Fibroblast of skin of scalp (primary cell): Measurements from ENCODE around the gene ZIC4.

Experiments
- DNase-seq: peaks from one replicate; pipeline ENCODE4 v3.0.0-alpha.2; 2013

The ZIC4 gene

GRCh38 chr3:147351301-147351700 lies 55.0 kb downstream of the ZIC4 start:
- DNase-seq = no peak

DNA sequence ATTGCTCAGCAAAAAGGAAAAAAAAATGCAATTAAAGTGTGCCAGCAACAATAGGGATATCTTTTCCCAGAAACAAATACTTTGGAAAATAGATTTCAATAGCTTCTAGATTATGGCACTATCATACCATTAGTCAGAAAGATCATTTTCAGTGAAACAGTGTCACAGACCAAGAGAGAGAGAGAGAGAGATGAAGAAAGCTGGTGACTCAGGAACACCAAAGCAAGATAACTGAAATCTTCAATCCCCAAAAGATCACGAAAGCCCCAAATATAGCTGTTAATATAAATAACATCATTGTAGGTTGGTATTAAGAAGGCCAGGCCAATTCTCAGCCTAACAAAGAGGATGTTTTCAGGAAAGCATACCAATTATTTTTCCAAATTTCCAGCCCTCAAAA lies 57.4 kb downstream of the ZIC4 start:
- no peak for DNase-seq

DNA sequence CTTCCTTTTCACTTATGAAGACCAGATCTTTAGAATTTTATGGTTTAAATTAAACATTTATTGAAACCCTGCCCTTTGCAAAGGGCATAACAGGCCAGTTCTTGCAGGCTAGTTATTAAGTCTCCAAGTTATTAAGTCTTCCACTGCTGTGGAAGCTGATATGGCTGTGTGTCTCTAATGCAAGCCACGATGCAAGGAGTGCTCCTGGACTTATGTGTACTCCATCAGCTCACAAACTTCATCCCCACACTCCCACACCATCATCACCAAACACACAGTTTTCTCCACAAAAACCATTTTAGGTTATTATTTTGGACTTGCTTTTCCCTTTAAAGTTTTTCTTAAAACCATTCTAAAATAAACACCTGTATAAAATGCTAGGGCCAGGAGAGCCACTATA lies 62.4 kb downstream of the ZIC4 start:
- no peak for DNase-seq

DNA sequence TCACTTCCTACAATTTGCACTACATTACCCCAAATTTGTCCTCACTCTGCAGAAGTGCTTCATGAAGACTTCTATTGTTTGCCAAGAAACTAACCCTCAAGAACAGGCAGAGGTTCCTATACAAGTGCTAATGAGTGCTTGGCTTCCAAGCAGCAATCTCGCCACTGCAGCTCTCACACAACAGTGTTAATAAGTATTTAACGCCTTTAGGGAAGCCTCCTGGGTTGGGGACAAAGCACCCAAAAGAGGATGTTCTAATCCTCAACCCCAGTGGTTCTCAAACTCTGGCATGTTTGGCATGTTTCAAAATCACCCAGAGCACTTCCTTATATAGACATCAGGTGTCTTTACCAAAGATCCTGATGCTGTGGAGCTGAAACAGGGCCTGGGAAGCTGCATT lies 64.6 kb downstream of the ZIC4 start:
- DNase-seq = no peak

- DNase-seq = no peak
Measured at GRCh38 chr3:147336543-147337278, 69.6 kb downstream of the ZIC4 start.
